HCEC 1CT (cell line): ENCODE measurements around the gene GPX4.
"Not testable (repeated sequence)": the region's sequence is repeated elsewhere in the genome, so short reads cannot be mapped to it uniquely, and the experiment has no call there.

Experiments
- DNase-seq: peaks from one replicate; pipeline ENCODE4 v3.0.0-alpha.2; 2017

Gene GPX4

GRCh38 chr19:1104311-1105007 lies 665 bp downstream of the GPX4 start:
- peak; percentile 56 for DNase-seq

GRCh38 chr19:1105008-1105872 lies 1.4 kb downstream of the GPX4 start:
- DNase-seq: peak; percentile 29

DNA sequence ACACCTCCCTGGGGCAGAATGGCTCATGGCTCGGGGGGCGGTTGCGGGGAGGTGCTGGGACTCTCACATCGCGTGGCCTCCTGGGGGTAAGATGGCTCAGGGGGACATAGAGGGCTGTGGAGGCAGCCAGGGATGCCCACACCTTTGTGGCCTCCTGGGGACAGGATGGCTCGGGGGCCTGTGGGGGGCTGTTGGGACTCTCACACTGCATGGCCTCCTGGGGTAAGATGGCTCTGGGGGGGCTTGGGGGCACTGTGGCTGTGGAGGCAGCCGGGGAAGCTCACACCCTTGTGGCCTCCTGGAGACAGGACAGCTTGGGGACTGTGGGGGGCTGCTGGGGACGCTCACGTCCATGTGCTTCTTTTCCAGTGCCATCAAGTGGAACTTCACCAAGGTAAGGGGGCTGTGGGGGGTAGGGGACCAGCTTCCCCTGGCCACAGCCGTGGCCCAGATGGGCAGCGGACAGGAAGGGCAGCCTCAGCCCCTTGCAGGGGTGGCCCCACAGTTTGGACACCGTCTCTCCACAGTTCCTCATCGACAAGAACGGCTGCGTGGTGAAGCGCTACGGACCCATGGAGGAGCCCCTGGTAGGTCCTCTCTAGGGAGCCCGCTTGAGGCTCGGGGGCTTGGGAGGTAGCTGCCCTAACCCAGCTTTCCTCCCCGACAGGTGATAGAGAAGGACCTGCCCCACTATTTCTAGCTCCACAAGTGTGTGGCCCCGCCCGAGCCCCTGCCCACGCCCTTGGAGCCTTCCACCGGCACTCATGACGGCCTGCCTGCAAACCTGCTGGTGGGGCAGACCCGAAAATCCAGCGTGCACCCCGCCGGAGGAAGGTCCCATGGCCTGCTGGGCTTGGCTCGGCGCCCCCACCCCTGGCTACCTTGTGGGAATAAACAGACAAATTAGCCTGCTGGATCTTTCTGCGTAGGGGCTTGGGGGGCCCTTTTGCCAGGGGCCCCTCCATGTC lies 2.4 kb downstream of the GPX4 start:
- no peak for DNase-seq

DNA sequence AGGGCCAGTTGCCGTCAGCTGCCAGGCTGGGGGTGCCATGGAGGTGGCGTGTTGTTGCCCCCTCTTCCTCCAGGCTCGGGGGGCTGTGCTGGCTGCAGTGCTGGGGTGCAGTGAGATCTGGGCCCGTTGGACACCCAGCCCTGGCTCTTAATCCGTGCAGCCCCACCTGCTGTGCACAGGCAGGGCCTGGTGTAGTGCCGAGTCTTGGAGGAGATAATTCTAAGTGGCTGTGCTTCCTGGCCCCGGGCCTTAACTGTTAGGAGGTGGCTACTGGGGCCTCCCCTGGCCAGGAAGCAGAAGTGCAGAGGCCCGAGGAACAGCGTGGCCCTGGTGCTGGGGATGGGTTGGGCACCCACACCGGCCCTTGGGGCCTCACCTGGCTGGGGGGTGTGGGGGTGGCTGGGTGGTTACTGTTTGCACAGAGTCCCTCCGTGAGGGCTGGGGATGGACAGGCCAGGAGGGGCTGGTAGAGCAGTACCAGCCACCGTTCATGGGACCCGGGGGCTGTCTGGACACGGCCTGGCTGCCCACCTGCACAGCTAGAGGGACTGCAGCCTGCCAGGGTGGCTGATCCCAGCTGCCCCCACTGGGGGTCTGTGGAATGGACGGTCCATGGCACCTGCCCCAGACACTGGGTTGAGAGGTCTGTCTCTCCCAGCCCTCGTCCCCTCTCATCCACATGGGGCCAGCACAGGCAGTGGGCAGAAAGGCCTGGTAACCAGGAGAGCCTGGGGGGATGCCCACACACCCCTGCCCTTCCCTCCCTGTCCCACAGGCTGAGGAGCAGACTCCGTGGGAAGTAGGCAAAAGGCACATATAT lies 3.3 kb downstream of the GPX4 start:
- peak; percentile 24 for DNase-seq

DNA sequence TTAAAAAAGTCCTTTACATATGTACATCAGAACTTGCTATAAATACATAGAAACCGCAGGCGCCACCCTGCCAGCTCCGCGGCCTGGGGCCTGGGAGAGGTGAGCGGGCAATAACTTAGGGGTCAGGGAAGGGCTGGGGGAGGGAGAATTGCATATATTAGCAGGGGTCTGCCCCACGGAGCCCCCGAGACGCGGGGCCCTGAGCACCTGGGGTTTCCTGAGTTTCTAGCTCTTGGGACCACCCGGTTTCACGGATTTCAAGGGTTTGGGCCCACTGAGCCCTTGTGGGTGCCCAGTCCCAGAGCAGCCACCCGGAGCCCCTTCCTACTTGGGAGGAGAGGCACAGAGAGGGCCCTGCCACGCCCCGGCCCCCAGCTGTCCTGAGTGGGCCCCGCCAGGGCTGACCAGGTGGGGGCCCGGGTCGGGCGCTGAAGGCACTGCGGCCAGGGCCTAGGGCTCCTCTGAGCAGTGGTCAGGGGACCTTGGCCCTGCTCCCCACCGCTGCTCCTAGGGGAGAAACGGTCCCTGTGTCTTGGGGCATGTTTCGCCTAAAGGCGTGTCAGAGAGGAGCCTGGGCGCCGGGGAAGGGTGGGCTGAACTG lies 4.0 kb downstream of the GPX4 start:
- DNase-seq: no peak

- no peak for DNase-seq
These were observed 4.7 kb downstream of the GPX4 start for GRCh38 chr19:1108291-1109031.

GRCh38 chr19:1109032-1109551 lies 5.3 kb downstream of the GPX4 start:
- no peak for DNase-seq

DNA sequence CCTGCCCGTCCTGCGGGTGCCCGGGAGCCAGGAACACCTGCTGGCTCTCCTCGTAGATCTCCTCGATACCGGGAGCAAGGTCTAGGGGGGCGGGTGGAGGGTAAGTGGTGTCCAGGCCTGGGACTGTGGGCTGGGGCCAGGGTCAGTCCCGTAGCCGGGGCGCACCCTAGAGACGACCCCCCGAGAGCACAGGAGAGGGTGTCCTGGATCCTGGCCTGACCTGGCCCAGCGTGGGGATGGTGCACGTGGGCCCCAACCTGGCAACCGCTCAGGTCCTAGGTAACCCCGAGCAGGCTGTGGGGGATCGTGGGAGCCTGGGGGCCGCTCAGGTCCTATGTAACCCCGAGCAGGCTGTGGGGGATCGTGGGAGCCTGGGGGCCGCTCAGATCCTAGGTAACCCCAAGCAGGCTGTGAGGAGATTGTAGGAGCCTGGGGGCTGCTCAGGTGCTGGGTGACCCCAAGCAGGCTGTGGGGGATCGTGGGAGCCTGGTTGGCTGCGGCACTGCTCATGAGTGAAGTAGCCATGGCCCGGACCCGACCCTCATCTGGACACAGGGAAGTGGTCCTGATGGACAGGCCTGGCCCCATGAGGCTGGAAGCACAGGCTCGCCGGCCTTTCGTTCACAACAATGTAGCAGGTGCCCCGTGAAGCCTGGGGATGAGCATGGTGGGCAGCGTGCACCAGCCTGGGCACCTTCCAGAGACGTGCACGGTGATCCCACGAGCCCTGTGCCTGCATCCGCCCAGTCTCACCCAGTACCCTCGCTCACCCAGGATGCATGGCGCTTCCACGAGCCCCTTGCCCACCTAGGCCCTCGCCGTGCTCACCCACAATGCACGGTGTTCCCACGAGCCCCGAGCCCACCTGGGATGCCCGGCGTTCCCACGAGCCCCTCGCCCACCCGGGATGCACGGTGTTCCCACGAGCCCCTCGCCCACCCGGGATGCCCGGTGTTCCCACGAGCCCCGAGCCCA lies 6.2 kb downstream of the GPX4 start:
- DNase-seq: no peak

DNA sequence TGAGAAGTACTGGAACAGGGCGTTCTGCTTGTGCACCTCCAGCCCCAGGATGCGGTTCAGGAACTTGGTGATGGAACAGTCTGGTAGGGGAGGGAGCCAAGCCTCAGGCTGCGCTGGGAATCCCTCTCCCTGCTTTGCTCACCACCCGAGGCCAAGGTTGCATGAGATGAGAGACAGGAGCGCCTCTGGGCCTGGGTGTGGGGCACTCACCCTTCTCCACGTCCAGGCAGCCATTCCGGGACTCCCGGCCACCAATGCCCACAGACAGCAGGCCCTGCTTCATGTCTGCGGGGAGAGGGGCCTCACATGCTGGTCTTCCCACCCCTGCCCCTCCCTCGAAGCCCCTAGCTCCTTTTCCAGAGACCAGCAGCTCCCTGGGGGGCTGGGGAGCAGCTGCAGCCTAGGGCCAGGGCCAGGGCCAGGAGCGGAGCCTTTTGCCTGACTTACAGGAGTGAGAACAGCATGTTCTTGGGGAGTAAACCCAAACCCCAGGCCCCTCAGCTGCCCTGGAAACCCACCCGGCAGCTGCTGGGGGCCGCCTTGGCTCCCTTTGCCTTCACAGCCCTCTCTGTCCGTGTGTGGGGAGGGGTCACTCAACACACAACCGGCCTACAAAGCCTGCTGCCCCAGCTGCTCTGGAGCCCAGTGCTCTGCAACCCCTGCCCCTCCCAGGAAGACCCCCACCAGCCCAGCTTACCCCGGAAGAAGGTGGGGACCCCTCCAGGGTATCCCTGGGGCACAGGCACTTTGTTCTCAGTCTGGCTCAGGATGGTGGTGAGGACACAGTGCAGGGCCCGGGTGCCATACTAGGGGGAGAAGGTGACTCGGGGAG lies 7.2 kb downstream of the GPX4 start:
- DNase-seq: no peak

DNA sequence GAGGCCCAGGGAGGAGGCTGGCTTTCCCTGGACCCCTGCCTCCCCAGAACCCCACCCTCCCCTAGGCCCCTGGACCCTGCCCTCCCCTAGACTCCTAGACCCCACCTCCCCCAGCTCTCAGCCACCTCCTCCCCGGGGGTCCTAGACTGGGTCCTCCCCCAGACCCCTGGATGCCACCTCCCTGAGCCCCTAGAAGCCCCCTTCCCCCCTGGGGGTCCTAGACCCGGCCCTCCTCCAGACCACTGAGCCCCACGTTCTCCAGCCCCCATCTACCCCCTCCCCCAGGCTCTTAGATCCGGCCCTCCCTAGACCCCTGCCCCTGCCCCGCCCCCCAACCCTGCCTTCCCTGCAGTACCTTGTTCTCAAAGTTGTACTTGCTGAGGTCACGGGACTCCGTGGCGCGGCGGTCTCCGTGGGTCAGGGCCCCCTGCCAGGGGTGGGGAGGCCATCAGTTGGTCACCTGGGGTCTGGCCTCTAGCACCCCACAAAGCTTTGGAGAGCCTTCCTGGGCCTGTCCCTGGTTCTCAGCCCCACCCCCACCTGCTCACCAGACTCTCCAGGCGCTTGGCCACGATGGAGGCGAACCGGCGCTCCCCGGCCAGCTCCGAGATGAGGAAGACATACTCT lies 8.0 kb downstream of the GPX4 start:
- DNase-seq: no peak

GRCh38 chr19:1112268-1113029 lies 8.7 kb downstream of the GPX4 start:
- no peak for DNase-seq

- peak; percentile 91 for DNase-seq
These were observed 9.5 kb downstream of the GPX4 start for GRCh38 chr19:1113030-1113985.

DNA sequence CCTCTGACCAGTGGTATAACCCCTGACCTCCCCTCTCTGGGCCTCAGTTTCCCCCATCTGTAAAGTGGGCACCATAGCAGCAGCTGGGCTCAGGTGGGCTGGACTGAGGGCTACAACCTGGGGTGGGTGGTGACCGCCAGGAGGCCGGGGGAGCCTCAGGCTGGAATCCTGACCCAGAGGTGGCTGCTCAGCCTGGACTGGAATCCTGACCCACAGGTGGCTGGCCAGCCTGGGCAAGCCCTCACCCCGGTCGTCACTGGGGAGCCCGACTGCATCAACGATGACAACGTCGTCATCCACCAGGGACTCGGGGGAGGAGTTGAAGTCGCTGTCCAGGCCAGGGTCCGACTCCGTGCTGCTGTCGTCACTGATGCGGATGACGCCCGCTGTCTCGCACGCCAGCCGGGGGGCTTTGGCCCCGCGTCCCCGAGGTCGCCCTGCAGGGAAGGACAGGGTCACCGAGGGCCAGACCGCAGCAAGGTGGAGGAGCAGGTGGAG lies 10.2 kb downstream of the GPX4 start:
- no peak for DNase-seq

DNA sequence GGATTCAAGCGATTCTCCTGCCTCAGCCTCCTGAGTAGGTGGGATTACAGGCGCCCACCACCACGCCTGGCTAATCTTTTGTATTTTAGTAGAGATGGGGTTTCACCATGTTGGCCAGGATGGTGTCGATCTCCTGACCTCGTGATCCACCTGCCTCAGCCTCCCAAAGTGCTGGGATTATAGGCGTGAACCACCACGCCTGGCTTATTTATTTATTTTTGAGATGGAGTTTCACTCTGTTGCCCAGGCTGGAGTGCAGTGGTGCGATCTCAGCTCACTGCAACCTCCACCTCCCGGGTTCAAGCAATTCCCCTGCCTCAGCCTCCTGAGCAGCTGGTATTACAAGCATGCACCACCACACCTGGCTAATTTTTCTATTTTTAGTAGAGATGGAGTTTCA lies 10.9 kb downstream of the GPX4 start:
- DNase-seq: not testable (repeated sequence)

DNA sequence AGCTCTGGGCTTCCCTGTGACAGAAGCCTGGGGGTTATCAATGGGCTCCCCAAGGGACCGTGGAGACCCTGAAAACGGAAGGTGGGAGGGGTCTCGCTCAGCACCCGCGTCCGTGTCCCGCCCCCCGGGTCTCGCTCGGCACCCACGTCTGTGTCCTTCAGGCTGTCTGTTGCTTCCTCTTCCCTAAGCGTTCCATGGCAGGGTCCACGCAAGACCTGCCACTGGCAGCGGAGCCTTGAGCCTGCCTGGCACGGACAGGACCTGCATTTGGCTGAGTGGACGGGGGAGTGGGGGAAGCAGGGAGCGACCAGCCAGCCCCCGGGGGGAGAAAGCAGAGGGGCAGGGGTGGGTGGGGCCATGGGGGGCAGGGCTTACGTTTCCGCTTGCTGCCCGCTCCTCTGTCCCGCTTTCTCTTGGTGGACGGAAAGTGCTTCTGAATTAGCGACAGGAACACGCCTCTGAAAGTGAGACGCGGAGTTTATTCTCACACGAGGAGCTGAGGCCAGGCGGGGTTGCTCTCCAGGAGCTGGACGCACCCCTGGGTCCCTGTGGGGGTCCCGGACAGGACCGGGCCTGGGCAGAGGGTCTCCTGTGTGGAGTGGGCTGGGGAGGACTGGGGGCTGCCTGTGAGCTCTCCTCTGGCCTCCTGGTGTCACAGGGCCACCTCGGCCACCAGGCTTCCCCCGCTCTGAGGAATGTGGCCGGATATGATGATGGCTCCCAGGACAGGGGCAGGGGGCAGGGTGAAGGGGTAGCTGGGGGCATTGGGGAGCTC lies 12.0 kb downstream of the GPX4 start:
- DNase-seq: no peak
